Measurements from ENCODE around the gene SEC23B. TPM values are rescaled to one million over a fixed set of nuclear protein-coding genes. Genes with fewer than 3 reads are reported as not detected.
A peak's percentile ranks its signal among the peaks of the same experiment; 100 is the strongest.

SEC23B gene
- total and polyA plus RNA-seq, 10 of the 15 experiments (the other 5 are each of a cell fraction or from before 2014, with no cell fraction given), result 49.1 to 121 (median 75.6) TPM

- TF ChIP-seq BMI1 (IDR thresholded peaks at IDR 0.05; ENCODE audit: borderline replicate concordance), result peak; percentile 76; the same call in 1 of the 2 replicates
- TF ChIP-seq ZBTB4 (CRISPR knock-in tag; IDR thresholded peaks at IDR 0.05), result no peak
- no peak for TF ChIP-seq WRNIP1 (IDR thresholded peaks at IDR 0.05; ENCODE audit: borderline replicate concordance, low read depth, low read length)
- TF ChIP-seq TCF3 (IDR thresholded peaks at IDR 0.05; ENCODE audit: borderline replicate concordance, insufficient read depth, low read depth, low read length), result no peak
- TF ChIP-seq SMAD5 (IDR thresholded peaks at IDR 0.05; ENCODE audit: low read depth), result peak; percentile 64; the same call in 1 of the 2 replicates
- no peak for TF ChIP-seq YBX1 (IDR thresholded peaks at IDR 0.05)
- TF ChIP-seq BACH1 (IDR thresholded peaks at IDR 0.05; ENCODE audit: borderline replicate concordance), result no peak
- no peak for TF ChIP-seq RCOR1 (conservative IDR thresholded peaks at IDR 0.05; ENCODE audit: low read depth, low read length)
- peak; percentile 75 for TF ChIP-seq SKIL (IDR thresholded peaks at IDR 0.05; ENCODE audit: low read depth, poor library complexity, severe bottlenecking)
- TF ChIP-seq, protein P1, sequence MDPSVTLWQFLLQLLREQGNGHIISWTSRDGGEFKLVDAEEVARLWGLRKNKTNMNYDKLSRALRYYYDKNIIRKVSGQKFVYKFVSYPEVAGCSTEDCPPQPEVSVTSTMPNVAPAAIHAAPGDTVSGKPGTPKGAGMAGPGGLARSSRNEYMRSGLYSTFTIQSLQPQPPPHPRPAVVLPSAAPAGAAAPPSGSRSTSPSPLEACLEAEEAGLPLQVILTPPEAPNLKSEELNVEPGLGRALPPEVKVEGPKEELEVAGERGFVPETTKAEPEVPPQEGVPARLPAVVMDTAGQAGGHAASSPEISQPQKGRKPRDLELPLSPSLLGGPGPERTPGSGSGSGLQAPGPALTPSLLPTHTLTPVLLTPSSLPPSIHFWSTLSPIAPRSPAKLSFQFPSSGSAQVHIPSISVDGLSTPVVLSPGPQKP (IDR thresholded peaks at IDR 0.05; ENCODE audit: low read depth, low read length), result no peak
- TF ChIP-seq, protein P2, sequence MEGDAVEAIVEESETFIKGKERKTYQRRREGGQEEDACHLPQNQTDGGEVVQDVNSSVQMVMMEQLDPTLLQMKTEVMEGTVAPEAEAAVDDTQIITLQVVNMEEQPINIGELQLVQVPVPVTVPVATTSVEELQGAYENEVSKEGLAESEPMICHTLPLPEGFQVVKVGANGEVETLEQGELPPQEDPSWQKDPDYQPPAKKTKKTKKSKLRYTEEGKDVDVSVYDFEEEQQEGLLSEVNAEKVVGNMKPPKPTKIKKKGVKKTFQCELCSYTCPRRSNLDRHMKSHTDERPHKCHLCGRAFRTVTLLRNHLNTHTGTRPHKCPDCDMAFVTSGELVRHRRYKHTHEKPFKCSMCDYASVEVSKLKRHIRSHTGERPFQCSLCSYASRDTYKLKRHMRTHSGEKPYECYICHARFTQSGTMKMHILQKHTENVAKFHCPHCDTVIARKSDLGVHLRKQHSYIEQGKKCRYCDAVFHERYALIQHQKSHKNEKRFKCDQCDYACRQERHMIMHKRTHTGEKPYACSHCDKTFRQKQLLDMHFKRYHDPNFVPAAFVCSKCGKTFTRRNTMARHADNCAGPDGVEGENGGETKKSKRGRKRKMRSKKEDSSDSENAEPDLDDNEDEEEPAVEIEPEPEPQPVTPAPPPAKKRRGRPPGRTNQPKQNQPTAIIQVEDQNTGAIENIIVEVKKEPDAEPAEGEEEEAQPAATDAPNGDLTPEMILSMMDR (IDR thresholded peaks at IDR 0.05 in 2 of 3, conservative IDR thresholded peaks at IDR 0.05 in 1 of 3; ENCODE audit: control insufficient read depth in 2 of 3, extremely low read depth in 1 of 3, insufficient read depth in 1 of 3, low read depth in 3 of 3, low read length in 3 of 3), result no peak
- no peak for TF ChIP-seq FOXM1 (IDR thresholded peaks at IDR 0.05; ENCODE audit: low read depth, low read length)
- TF ChIP-seq, protein P3, sequence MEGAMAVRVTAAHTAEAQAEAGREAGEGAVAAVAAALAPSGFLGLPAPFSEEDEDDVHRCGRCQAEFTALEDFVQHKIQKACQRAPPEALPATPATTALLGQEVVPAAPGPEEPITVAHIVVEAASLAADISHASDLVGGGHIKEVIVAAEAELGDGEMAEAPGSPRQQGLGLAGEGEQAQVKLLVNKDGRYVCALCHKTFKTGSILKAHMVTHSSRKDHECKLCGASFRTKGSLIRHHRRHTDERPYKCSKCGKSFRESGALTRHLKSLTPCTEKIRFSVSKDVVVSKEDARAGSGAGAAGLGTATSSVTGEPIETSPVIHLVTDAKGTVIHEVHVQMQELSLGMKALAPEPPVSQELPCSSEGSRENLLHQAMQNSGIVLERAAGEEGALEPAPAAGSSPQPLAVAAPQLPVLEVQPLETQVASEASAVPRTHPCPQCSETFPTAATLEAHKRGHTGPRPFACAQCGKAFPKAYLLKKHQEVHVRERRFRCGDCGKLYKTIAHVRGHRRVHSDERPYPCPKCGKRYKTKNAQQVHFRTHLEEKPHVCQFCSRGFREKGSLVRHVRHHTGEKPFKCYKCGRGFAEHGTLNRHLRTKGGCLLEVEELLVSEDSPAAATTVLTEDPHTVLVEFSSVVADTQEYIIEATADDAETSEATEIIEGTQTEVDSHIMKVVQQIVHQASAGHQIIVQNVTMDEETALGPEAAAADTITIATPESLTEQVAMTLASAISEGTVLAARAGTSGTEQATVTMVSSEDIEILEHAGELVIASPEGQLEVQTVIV (IDR thresholded peaks at IDR 0.05; ENCODE audit: borderline replicate concordance, partially characterized antibody), result no peak
- TF ChIP-seq CBFB (IDR thresholded peaks at IDR 0.05; ENCODE audit: low read depth), result peak; percentile 98
- TF ChIP-seq NFXL1 (IDR thresholded peaks at IDR 0.05; ENCODE audit: borderline replicate concordance), result no peak
Measured at GRCh38 chr20:18466894-18467730, 40.6 kb upstream of the SEC23B start, which contains the start of the genes DZANK1 and POLR3F (continued).
